Calu3 (cell line): Measurements from ENCODE around the gene ZNF888. TPM values are rescaled to one million over a fixed set of nuclear protein-coding genes. Genes with fewer than 3 reads are reported as not detected.

Source experiments
- BruUV-seq: library from RNA; stranded (reverse); fragments of 400-500 nt; replicated peaks from 2 replicates; lab custom pipeline; 2021; lab: Mats Ljungman, UMichigan
- CTCF ChIA-PET: fragments of 300-600 bp; sonication (Branson Sonifier 250); formaldehyde crosslinking; loops from one replicate; lab custom pipeline; 2022; ENCODE audit warnings: antibody characterized with exemption; lab: Charles Lee
- DNase-seq: peaks from one replicate; pipeline ENCODE4 v3.0.0; 2022
- H3K27ac Mint-ChIP-seq: one replicate; pipeline ENCODE4 v1.8.0; 2022; ENCODE audit warnings: mixed read lengths; ENCODE audit not compliant: unreplicated experiment
- H3K27me3 Mint-ChIP-seq: one replicate; pipeline ENCODE4 v1.8.0; 2022; ENCODE audit warnings: mixed read lengths; ENCODE audit not compliant: unreplicated experiment
- H3K36me3 Mint-ChIP-seq: one replicate; pipeline ENCODE4 v1.8.0; 2022; ENCODE audit warnings: mild to moderate bottlenecking, moderate library complexity, mixed read lengths; ENCODE audit not compliant: insufficient read depth, unreplicated experiment
- H3K4me1 Mint-ChIP-seq: one replicate; pipeline ENCODE4 v1.8.0; 2022; ENCODE audit warnings: mild to moderate bottlenecking, low read depth, mixed read lengths; ENCODE audit not compliant: unreplicated experiment
- H3K4me3 Mint-ChIP-seq: one replicate; pipeline ENCODE4 v1.8.0; 2022; ENCODE audit warnings: mild to moderate bottlenecking, low read depth, moderate library complexity, mixed read lengths; ENCODE audit not compliant: unreplicated experiment
- H3K9me3 Mint-ChIP-seq: one replicate; pipeline ENCODE4 v1.8.0; 2022; ENCODE audit warnings: low read depth, mixed read lengths; ENCODE audit not compliant: unreplicated experiment
- CTCF ChIP-seq: fragments of 200-600 bp; IDR thresholded peaks from one replicate; pipeline ENCODE4 v1.8.0; 2022; ENCODE audit warnings: antibody characterized with exemption; ENCODE audit not compliant: unreplicated experiment
- intact Hi-C: fragments of 100-400 bp; cut with micrococcal nuclease; formaldehyde crosslinking; loops from one replicate; pipeline ENCODE4 v1.10.0; 2022; ENCODE audit not compliant: unreplicated experiment
- total RNA-seq: library from RNA; stranded (reverse); gene quantifications from 2 replicates; pipeline ENCODE4 v1.2.3, GENCODE V29; 2022

Gene ZNF888
- total RNA-seq, 1 experiment from 2014 or later = 25.5 TPM

DNA sequence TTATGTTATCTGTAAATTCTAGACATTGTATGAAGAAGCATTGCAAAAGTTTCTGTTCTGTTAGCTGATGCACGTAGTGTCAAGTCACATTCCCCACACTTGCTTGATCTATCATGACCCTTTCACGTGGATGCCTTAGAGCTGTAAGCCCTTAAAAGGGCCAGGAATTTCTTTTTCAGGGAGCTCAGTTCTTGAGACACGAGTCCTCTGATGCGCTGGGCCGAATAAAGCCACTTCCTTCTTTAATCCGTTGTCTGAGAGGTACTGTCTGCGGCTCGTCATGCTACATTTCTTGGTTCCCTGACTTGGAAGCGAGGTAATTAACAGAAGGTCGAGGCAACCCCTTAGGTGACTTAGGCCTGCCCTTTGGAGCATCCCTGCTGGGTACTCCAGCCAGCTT lies 33.7 kb upstream of the ZNF888 start:
- CTCF ChIA-PET = no interaction called here
- Mint-ChIP-seq H3K27ac (no peak overlapping the region), H3K27me3 (no peaks in the 10 kb centered on the region), H3K36me3 (peaks cover 76% of the 10 kb centered on the region), H3K4me1 (no peaks in the 10 kb centered on the region), H3K4me3 (no peak overlapping the region), H3K9me3 (peaks cover 20% of the 10 kb centered on the region)
- DNase-seq = no peak
- no peak for TF ChIP-seq CTCF
- no TSS peak for BruUV-seq
- intact Hi-C loops = no loop called here

DNA sequence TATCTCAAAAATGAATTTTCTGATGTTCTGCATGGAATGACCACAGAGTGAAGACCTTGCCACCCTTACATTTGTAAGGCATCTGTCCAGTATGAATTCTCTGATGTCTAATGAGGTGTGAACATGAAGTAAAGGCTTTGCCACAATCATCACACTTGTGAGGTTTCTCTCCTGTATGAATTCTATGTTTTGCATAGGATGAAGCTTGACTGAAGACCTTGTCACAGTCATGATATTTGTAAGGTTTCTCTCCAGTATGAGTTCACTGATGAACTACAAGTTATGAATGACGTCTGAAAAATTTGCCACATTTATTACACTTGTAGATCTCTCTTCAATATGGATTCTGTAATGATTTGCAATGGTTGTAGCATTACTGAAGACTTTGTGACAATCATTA lies 26.2 kb upstream of the ZNF888 start:
- peaks cover 18% of the 10 kb centered on the region for H3K9me3 Mint-ChIP-seq
- no peak overlapping the region for H3K27ac Mint-ChIP-seq
- BruUV-seq = no TSS peak
- H3K4me1 Mint-ChIP-seq = peaks cover 10% of the 10 kb centered on the region
- no peak for DNase-seq
- intact Hi-C loops = loop anchor here (10.0 kb wide), 2 partner anchors 215 to 245 kb away; partner anchors contain the start of genes ZNF611 and ZNF665
- CTCF ChIA-PET = no interaction called here
- no peaks in the 10 kb centered on the region for H3K27me3 Mint-ChIP-seq
- H3K36me3 Mint-ChIP-seq = peaks cover 67% of the 10 kb centered on the region
- TF ChIP-seq CTCF = no peak
- no peak overlapping the region for H3K4me3 Mint-ChIP-seq

DNA sequence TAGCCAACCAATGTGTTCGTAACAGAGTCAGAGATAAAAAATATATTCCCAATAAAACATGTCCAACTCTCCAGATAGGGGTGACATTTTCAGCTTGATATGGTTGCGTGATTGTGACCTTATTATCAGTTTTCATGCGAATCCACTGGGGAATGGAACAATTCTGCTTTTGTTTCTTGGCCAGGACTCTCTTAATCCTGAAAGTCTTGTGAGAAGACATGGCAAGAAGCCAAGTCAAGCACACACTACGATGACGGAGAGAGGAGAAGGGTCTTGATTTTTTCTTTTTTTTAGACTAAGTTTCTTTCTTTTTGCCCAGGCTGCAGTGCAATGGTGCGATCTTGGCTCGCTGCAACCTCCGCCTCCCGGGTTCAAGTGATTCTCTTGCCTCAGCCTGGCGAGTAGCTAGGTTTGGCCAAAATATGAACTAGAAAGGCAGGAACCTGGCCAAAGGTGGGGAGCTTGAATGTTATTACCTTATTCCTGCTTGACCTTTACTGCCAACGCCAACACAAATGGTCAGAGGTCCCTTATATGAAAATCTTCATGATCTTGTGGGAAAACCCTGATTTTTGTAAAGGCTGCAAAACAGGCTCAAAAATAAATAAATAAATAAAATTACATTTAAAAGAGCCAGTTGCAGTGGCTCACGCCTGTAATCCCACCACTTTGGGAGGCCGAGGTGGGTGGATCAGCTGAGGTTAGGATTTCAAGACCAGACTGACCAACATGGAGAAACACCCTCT lies 25.0 kb upstream of the ZNF888 start:
- Mint-ChIP-seq H3K27me3 (no peaks in the 10 kb centered on the region), H3K9me3 (peaks cover 18% of the 10 kb centered on the region)

More for the DNA sequence above, 25.0 kb upstream of the ZNF888 start:
- no peak for TF ChIP-seq CTCF
- CTCF ChIA-PET = no interaction called here
- intact Hi-C loops = loop anchor here (10.0 kb wide), 2 partner anchors 213 to 247 kb away; partner anchors contain the start of genes ZNF611 and ZNF665
- BruUV-seq = no TSS peak
- H3K4me1 Mint-ChIP-seq = peaks cover 14% of the 10 kb centered on the region
- no peak for DNase-seq
- H3K27ac Mint-ChIP-seq = no peak overlapping the region
- no peak overlapping the region for H3K4me3 Mint-ChIP-seq
- H3K36me3 Mint-ChIP-seq = peaks cover 65% of the 10 kb centered on the region
